HepG2 (cell line): Measurements from ENCODE around the gene HIF3A.

Experiments used
- AGO1 ChIP-seq: fragments of 200-400 bp; formaldehyde crosslinking; IDR thresholded peaks from 2 replicates; pipeline ENCODE4 v1.6.1; 2017; ENCODE audit warnings: mild to moderate bottlenecking, low read depth, low read length, moderate library complexity; ENCODE audit not compliant: poor library complexity, severe bottlenecking
- ARNTL ChIP-seq: sonication (generic); formaldehyde crosslinking; IDR thresholded peaks from 2 replicates; pipeline ENCODE4 v1.4.0; 2020; ENCODE audit warnings: mild to moderate bottlenecking, missing genetic modification reagents
- EZH2 ChIP-seq: conservative IDR thresholded peaks from 2 replicates; pipeline ENCODE4 v1.6.1; 2012; ENCODE audit warnings: mild to moderate bottlenecking, low read depth, low read length, moderate library complexity
- FOXJ3 ChIP-seq: sonication (generic); formaldehyde crosslinking; IDR thresholded peaks from 2 replicates; pipeline ENCODE4 v1.4.0; 2020; ENCODE audit warnings: missing genetic modification reagents, mild to moderate bottlenecking, borderline replicate concordance
- POLR2A ChIP-seq, 2 experiments: IDR thresholded peaks; 2 replicates each; pipeline ENCODE4 v1.6.1; 2011; ENCODE audit warnings: low read depth in 2 of 2, low read length in 2 of 2, mild to moderate bottlenecking in 1 of 2, moderate library complexity in 1 of 2; ENCODE audit not compliant: insufficient read depth in 1 of 2
- ZFAT ChIP-seq: sonication (generic); formaldehyde crosslinking; conservative IDR thresholded peaks from 2 replicates; pipeline ENCODE4 v1.8.1; 2023; ENCODE audit warnings: missing genetic modification reagents, inconsistent platforms
- ZNF282 ChIP-seq: fragments of 450-650 bp; IDR thresholded peaks from 2 replicates; pipeline ENCODE4 v1.6.1; 2018; ENCODE audit not compliant: partially characterized antibody
- ZNF329 ChIP-seq: sonication (generic); formaldehyde crosslinking; IDR thresholded peaks from 2 replicates; pipeline ENCODE4 v1.9.0; 2021; ENCODE audit warnings: low read depth, mild to moderate bottlenecking, missing genetic modification reagents
- ZNF782 ChIP-seq: sonication (generic); formaldehyde crosslinking; IDR thresholded peaks from 2 replicates; pipeline ENCODE4 v1.4.0; 2020; ENCODE audit warnings: missing genetic modification reagents, mild to moderate bottlenecking, borderline replicate concordance
- ZSCAN20 ChIP-seq: sonication (generic); formaldehyde crosslinking; IDR thresholded peaks from 2 replicates; pipeline ENCODE4 v1.4.0; 2020; ENCODE audit warnings: missing genetic modification reagents, mild to moderate bottlenecking, borderline replicate concordance
- TF ChIP-seq, protein P1 (sequence below): IDR thresholded peaks from 2 replicates; pipeline ENCODE4 v1.6.1; 2016; ENCODE audit warnings: mild to moderate bottlenecking, missing biosample characterization, missing genetic modification reagents
- TF ChIP-seq, protein P2 (sequence below): sonication (generic); formaldehyde crosslinking; conservative IDR thresholded peaks from 2 replicates; pipeline ENCODE4 v1.8.0; 2022; ENCODE audit warnings: mild to moderate bottlenecking, moderate library complexity, missing genetic modification reagents
- TF ChIP-seq, protein P3 (sequence below): sonication (generic); formaldehyde crosslinking; IDR thresholded peaks from 2 replicates; pipeline ENCODE4 v1.9.0; 2021; ENCODE audit warnings: missing genetic modification reagents, mild to moderate bottlenecking, borderline replicate concordance

DNA sequence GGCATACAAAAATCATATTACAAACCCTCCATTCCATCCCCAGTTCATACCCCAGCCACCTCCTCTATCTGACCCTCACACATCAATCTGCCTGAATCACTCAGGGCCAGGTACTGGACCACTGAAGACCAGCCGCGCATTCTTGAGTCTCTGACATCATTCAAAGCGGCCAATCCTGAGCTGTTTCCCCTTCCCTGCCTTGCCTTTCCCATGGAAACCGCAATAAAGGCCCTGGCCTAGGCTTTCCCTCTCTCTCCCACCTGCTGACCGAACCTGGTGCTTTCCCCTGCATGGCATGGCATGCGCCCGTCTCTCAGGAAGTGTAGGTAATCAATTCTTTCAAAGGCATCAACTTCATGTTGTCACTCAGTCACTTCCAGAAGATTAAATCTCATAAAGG, 17.7 kb upstream of the HIF3A start:
- TF ChIP-seq, protein P1, sequence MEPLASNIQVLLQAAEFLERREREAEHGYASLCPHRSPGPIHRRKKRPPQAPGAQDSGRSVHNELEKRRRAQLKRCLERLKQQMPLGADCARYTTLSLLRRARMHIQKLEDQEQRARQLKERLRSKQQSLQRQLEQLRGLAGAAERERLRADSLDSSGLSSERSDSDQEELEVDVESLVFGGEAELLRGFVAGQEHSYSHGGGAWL: no peak
- no peak for TF ChIP-seq ZNF329 (CRISPR knock-in tag)
- TF ChIP-seq ZSCAN20: no peak
- no peak for TF ChIP-seq ZNF282
- no peak for TF ChIP-seq POLR2A (IDR thresholded peaks at IDR 0.05; ENCODE audit: insufficient read depth in 1 of 2, low read depth in 2 of 2, low read length in 2 of 2)
- no peak for TF ChIP-seq ZNF782 (CRISPR knock-in tag)
- TF ChIP-seq, protein P2, sequence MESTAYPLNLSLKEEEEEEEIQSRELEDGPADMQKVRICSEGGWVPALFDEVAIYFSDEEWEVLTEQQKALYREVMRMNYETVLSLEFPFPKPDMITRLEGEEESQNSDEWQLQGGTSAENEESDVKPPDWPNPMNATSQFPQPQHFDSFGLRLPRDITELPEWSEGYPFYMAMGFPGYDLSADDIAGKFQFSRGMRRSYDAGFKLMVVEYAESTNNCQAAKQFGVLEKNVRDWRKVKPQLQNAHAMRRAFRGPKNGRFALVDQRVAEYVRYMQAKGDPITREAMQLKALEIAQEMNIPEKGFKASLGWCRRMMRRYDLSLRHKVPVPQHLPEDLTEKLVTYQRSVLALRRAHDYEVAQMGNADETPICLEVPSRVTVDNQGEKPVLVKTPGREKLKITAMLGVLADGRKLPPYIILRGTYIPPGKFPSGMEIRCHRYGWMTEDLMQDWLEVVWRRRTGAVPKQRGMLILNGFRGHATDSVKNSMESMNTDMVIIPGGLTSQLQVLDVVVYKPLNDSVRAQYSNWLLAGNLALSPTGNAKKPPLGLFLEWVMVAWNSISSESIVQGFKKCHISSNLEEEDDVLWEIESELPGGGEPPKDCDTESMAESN: no peak
- no peak for TF ChIP-seq EZH2
- no peak for TF ChIP-seq AGO1
- no peak for TF ChIP-seq FOXJ3
- TF ChIP-seq ARNTL (CRISPR knock-in tag): no peak
- TF ChIP-seq, protein P3, sequence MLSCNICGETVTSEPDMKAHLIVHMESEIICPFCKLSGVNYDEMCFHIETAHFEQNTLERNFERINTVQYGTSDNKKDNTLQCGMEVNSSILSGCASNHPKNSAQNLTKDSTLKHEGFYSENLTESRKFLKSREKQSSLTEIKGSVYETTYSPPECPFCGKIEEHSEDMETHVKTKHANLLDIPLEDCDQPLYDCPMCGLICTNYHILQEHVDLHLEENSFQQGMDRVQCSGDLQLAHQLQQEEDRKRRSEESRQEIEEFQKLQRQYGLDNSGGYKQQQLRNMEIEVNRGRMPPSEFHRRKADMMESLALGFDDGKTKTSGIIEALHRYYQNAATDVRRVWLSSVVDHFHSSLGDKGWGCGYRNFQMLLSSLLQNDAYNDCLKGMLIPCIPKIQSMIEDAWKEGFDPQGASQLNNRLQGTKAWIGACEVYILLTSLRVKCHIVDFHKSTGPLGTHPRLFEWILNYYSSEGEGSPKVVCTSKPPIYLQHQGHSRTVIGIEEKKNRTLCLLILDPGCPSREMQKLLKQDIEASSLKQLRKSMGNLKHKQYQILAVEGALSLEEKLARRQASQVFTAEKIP: no peak
- no peak for TF ChIP-seq ZFAT (CRISPR knock-in tag)
